Vagina (tissue), 2 donors: ENCODE measurements around the gene BCAS3.

Experiments
- POLR2AphosphoS5 ChIP-seq, 2 donors: sonication (generic); formaldehyde crosslinking; IDR thresholded peaks; one replicate each; pipeline ENCODE4 v1.9.0; 2017; ENCODE audit warnings: antibody characterized with exemption in 2 of 2, mild to moderate bottlenecking in 2 of 2, low read depth in 1 of 2; ENCODE audit not compliant: insufficient read depth in 1 of 2
- TF ChIP-seq, protein P1 (sequence below), 3 experiments: fragments of 450-650 bp in 2 of 3; fragments of 200-600 bp in 1 of 3; sonication (generic) in 1 of 3; IDR thresholded peaks; one replicate each; pipeline ENCODE4 v1.5.1; 2017 to 2019; ENCODE audit warnings: antibody characterized with exemption in 3 of 3, mild to moderate bottlenecking in 2 of 3, moderate library complexity in 2 of 3

DNA sequence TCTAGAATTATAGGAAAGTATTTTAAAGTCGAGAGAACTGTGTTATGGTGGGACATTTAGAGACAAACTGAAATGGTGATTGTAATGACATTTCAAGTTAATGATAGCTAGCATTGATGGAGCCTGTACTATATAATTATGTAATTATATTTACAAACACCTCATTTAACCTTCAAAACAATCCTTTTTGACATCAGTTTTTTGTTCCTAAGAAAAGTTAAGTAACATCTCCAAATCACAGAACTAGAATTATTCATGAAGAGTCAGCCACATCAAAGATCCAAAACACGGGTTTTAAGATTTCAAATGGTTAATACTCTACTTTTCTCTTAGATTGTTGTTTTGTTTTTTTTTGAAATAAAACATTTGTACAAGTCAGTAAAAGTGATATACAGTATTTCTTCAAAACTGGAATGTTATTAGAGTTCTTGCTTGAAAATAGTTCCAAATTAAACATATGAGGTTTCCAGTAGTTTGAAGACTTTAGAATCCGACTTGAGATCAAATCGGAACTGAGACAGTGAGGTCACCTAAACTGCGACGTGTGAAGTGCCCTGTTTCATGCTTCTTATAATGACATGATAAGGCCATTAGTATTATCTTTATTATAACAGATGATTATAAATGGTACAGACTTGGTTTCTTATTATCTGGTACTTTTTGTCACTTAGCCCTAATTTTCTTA, 457.0 kb downstream of the BCAS3 start:
- no peak for TF ChIP-seq POLR2AphosphoS5 (IDR thresholded peaks at IDR 0.05; ENCODE audit: insufficient read depth in 1 of 2, low read depth in 1 of 2)
- TF ChIP-seq, protein P1, sequence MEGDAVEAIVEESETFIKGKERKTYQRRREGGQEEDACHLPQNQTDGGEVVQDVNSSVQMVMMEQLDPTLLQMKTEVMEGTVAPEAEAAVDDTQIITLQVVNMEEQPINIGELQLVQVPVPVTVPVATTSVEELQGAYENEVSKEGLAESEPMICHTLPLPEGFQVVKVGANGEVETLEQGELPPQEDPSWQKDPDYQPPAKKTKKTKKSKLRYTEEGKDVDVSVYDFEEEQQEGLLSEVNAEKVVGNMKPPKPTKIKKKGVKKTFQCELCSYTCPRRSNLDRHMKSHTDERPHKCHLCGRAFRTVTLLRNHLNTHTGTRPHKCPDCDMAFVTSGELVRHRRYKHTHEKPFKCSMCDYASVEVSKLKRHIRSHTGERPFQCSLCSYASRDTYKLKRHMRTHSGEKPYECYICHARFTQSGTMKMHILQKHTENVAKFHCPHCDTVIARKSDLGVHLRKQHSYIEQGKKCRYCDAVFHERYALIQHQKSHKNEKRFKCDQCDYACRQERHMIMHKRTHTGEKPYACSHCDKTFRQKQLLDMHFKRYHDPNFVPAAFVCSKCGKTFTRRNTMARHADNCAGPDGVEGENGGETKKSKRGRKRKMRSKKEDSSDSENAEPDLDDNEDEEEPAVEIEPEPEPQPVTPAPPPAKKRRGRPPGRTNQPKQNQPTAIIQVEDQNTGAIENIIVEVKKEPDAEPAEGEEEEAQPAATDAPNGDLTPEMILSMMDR (IDR thresholded peaks at IDR 0.05) = no peak
